ENCODE results near the gene EEF1E1.

EEF1E1 gene

DNA sequence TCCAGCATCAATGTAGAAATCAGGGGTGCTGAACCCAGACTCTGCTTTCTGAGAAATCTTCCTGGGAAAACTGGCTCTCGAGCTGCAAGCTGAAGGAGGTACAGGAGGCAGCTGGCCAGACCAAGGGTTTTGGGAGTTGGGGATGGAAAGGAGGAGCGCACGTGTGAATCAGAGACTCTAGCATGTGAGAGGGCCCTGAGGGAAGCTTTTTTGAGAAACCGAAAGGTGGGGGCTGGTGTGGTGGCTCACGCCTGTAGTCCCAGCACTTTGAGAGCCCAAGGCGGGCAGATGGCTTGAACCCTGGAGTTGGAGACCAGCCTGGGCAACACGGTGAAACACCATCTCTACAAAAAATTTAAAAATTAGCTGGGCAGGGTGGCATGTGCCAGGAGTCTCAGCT is 37.1 kb upstream of the EEF1E1 start:
- Histone ChIP-seq H3K4me3 (replicated peaks; ENCODE audit: insufficient read depth, low read length) (no peak overlapping the region), H3K27me3 (ENCODE audit: insufficient read depth, poor library complexity, severe bottlenecking) (no peaks in the 10 kb centered on the region), H3K27ac (replicated peaks) (no peak overlapping the region)
- DNase-seq (ENCODE audit: low read depth in 1 of 2, low spot score in 1 of 2): no peak
- TF ChIP-seq SPI1 (IDR thresholded peaks at IDR 0.05; ENCODE audit: borderline replicate concordance, low read depth) (no peak), GABPA (IDR thresholded peaks at IDR 0.05; ENCODE audit: low read depth) (no peak), POLR2AphosphoS5 (IDR thresholded peaks at IDR 0.05; ENCODE audit: low read depth) (no peak)
- TF ChIP-seq, protein P1, sequence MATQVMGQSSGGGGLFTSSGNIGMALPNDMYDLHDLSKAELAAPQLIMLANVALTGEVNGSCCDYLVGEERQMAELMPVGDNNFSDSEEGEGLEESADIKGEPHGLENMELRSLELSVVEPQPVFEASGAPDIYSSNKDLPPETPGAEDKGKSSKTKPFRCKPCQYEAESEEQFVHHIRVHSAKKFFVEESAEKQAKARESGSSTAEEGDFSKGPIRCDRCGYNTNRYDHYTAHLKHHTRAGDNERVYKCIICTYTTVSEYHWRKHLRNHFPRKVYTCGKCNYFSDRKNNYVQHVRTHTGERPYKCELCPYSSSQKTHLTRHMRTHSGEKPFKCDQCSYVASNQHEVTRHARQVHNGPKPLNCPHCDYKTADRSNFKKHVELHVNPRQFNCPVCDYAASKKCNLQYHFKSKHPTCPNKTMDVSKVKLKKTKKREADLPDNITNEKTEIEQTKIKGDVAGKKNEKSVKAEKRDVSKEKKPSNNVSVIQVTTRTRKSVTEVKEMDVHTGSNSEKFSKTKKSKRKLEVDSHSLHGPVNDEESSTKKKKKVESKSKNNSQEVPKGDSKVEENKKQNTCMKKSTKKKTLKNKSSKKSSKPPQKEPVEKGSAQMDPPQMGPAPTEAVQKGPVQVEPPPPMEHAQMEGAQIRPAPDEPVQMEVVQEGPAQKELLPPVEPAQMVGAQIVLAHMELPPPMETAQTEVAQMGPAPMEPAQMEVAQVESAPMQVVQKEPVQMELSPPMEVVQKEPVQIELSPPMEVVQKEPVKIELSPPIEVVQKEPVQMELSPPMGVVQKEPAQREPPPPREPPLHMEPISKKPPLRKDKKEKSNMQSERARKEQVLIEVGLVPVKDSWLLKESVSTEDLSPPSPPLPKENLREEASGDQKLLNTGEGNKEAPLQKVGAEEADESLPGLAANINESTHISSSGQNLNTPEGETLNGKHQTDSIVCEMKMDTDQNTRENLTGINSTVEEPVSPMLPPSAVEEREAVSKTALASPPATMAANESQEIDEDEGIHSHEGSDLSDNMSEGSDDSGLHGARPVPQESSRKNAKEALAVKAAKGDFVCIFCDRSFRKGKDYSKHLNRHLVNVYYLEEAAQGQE (IDR thresholded peaks at IDR 0.05; ENCODE audit: insufficient replicate concordance, low read depth): no peak
- TF ChIP-seq, protein P2, sequence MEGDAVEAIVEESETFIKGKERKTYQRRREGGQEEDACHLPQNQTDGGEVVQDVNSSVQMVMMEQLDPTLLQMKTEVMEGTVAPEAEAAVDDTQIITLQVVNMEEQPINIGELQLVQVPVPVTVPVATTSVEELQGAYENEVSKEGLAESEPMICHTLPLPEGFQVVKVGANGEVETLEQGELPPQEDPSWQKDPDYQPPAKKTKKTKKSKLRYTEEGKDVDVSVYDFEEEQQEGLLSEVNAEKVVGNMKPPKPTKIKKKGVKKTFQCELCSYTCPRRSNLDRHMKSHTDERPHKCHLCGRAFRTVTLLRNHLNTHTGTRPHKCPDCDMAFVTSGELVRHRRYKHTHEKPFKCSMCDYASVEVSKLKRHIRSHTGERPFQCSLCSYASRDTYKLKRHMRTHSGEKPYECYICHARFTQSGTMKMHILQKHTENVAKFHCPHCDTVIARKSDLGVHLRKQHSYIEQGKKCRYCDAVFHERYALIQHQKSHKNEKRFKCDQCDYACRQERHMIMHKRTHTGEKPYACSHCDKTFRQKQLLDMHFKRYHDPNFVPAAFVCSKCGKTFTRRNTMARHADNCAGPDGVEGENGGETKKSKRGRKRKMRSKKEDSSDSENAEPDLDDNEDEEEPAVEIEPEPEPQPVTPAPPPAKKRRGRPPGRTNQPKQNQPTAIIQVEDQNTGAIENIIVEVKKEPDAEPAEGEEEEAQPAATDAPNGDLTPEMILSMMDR (IDR thresholded peaks at IDR 0.05; ENCODE audit: insufficient read depth, low read length): no peak

GRCh38 chr6:8137529-8137939 is 35.2 kb upstream of the EEF1E1 start:
- no peak for DNase-seq (ENCODE audit: low read depth in 1 of 2, low spot score in 1 of 2)
- no peak for TF ChIP-seq POLR2AphosphoS5 (IDR thresholded peaks at IDR 0.05; ENCODE audit: low read depth)
- no peak for TF ChIP-seq SPI1 (IDR thresholded peaks at IDR 0.05; ENCODE audit: borderline replicate concordance, low read depth)
- no peak for TF ChIP-seq GABPA (IDR thresholded peaks at IDR 0.05; ENCODE audit: low read depth)
- TF ChIP-seq, protein P2 (IDR thresholded peaks at IDR 0.05; ENCODE audit: insufficient read depth, low read length): no peak
- TF ChIP-seq, protein P1 (IDR thresholded peaks at IDR 0.05; ENCODE audit: insufficient replicate concordance, low read depth): no peak
- H3K27ac ChIP-seq (replicated peaks): no peak overlapping the region
- no peak overlapping the region for H3K4me3 ChIP-seq (replicated peaks; ENCODE audit: insufficient read depth, low read length)
- no peaks in the 10 kb centered on the region for H3K27me3 ChIP-seq (ENCODE audit: insufficient read depth, poor library complexity, severe bottlenecking)

GRCh38 chr6:8135276-8135675 is 32.9 kb upstream of the EEF1E1 start:
- Histone ChIP-seq H3K27ac (replicated peaks) (no peak overlapping the region), H3K27me3 (ENCODE audit: insufficient read depth, poor library complexity, severe bottlenecking) (no peaks in the 10 kb centered on the region), H3K4me3 (replicated peaks; ENCODE audit: insufficient read depth, low read length) (no peak overlapping the region)
- TF ChIP-seq GABPA (IDR thresholded peaks at IDR 0.05; ENCODE audit: low read depth): no peak
- TF ChIP-seq POLR2AphosphoS5 (IDR thresholded peaks at IDR 0.05; ENCODE audit: low read depth): no peak
- no peak for TF ChIP-seq SPI1 (IDR thresholded peaks at IDR 0.05; ENCODE audit: borderline replicate concordance, low read depth)
- TF ChIP-seq, protein P1 (IDR thresholded peaks at IDR 0.05; ENCODE audit: insufficient replicate concordance, low read depth): no peak
- TF ChIP-seq, protein P2 (IDR thresholded peaks at IDR 0.05; ENCODE audit: insufficient read depth, low read length): no peak
- DNase-seq (ENCODE audit: low read depth in 1 of 2, low spot score in 1 of 2): no peak
